OCI-M1 (cell line): ENCODE measurements around the gene TMPRSS6.

Source experiments
- DNase-seq: peaks from one replicate; lab custom pipeline; 2025; lab: John Stamatoyannopoulos, UW

The TMPRSS6 gene

GRCh38 chr22:37140686-37141323 is 31.3 kb upstream of the TMPRSS6 start:
- no peak for DNase-seq

DNA sequence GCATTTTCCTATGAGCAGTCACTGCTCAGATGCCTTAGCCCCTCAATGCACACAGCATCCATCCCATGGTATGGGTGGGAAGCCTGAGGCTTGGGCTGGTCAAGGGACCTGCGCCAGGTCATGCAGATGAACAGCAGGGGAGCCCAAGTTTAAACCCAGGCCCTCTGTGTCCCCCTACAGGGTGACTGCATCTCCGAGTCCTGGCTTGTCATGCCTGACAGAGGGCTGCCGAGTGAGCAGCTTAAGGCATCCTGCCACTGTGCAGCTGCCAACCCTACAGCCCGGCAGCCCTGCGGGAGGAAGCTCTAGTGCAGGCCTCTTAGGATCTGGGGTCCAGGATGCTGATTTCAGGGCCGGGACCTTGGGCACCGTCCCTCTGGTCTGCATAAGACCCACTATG is 30.2 kb upstream of the TMPRSS6 start:
- DNase-seq, result no peak

- no peak for DNase-seq
Measured at GRCh38 chr22:37138849-37139561, 29.5 kb upstream of the TMPRSS6 start.

DNA sequence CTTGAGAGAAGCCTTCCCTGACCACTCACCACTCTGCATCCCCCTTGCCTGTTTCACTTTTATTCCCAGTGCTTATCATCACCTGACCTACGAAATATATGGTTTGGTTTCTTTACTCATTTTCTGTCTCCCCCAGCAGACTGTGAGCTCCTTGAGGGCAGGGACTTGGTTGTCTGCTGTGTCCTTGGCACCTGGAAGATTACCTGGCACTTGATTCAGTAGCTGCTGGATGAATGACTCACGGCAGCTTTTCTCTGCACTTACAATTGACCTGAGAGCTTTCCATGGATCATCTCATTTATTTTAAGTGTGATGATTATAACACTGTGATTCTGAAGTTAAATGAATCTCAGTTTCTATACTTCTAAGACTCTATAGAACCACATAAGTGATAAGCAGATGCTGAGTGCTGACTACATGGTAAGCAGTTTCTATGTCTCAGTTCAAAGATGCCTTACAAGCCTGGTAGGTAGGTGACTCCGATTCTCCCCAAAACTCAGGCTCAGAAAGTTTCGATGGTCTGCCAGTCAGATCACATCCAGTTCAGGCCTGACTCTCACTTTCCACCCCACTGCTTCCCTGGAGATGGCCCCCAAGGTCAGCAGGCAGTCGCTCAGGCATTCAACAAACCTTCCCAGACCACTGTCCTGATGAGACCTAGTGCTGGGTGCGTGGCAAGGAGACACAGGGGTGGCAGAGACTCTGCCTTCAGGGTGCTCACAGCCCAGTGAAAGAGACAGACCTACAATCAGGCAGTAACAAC is 28.6 kb upstream of the TMPRSS6 start:
- no peak for DNase-seq

GRCh38 chr22:37137131-37137530 is 27.6 kb upstream of the TMPRSS6 start:
- DNase-seq, result no peak

DNA sequence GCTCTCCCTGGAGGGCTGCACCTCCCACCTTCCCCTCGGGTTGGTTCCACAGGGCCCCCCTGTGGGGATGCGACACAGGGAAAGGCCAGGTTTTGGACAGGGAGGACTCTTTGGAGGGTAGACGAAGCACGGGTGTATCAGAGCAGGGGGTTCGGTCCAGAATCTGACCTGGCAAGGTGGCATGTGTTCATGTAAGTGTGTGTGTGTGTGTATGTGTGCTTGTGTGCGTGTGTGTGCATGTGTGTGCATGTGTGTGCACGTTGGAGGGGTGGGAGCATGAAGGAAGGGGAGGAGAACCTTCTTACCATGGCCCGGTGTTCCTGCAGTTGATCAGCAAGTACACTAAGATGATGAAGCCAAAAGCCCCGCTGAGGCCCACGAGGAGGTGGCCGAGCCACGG is 25.5 kb upstream of the TMPRSS6 start:
- DNase-seq, result no peak

- DNase-seq, result no peak
Measured at GRCh38 chr22:37133304-37134018, 23.9 kb upstream of the TMPRSS6 start.

DNA sequence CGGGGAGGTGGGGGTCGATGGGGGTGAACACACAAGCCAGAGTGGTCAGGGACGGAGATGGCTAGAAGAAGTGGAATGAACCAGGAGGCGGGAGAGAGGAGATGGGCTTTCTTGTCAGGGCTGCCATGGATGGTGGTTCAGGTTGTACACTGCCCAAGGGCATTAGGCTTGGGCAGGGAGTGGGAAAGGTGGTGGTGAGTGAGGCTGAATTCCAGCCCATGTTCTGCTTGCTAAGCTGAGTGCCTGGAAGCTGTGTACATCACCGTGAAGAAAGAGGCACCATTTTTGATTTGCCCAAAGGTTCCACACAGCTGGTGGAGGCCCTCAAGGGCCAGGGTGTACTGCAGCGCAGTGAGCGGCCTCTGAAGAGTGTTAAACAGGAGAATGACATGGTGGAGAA is 23.3 kb upstream of the TMPRSS6 start:
- DNase-seq, result no peak

- DNase-seq, result no peak
Measured at GRCh38 chr22:37129866-37130441, 20.4 kb upstream of the TMPRSS6 start.

- no peak for DNase-seq
Measured at GRCh38 chr22:37128555-37129281, 19.2 kb upstream of the TMPRSS6 start.

DNA sequence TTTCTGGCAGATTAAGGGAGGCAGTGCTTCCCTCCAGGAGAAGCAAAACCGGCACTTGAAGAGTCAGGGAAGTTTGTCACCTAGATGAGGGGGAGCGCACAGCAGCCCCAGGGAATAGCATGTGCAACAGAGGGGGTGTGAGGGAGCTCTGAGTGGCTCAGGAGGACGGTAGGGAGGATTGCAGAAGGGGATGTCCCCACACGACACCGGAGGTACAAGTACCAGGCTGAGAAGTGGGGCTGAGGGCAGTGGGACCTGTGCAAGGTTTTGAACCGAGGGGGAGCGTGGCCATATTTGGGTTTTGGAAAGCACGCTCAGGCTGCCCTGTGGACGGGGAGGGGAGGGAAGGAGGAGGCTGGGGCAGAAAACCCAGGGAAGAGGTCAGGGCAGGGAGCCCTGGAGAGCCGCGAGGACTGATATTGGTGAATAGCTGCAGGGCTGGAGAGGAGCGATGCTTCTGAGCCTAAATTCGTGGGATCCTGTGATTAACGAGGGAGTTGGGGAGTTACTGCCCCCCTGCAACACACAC is 17.9 kb upstream of the TMPRSS6 start:
- DNase-seq, result no peak

DNA sequence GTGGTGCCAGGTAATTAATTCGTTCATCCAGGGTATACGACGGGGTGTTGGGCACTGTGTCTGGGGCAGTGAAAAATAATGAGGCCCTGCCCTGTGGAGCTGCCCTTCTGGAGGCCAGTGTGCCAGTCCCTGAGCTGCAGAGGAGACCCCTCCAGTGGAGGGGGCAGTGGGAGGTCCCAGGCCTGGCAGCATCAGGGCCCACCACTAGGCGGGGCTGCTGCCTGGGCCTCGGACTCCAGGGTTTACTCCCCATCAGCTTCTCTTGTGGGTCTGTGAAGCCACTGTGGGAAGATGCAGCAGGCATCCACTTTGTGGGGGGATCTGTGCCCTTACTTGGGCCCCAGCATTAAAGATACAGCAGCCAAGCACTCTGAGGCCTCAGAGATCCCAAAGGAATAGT is 17.4 kb upstream of the TMPRSS6 start:
- DNase-seq, result peak; percentile 4

DNA sequence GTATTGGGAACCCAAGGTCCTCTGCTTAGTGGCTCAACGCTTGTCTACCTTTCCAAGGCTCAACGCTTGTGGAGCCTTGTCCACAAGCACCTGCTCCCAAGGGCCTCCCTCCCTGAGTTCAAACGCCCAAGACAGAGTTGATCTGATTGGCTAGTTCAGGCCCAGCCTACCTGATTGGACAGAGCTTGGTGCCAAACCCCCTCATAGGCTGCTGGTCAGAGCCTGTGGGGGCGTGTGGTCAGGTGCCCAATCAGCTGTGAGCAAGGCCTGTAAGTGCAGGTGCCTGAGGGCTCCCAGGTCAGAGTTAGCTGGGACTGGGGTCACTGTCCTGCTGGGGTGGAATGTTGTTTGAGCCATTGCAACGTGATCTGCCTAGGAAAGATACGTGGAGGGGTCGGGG is 16.9 kb upstream of the TMPRSS6 start:
- DNase-seq, result no peak

DNA sequence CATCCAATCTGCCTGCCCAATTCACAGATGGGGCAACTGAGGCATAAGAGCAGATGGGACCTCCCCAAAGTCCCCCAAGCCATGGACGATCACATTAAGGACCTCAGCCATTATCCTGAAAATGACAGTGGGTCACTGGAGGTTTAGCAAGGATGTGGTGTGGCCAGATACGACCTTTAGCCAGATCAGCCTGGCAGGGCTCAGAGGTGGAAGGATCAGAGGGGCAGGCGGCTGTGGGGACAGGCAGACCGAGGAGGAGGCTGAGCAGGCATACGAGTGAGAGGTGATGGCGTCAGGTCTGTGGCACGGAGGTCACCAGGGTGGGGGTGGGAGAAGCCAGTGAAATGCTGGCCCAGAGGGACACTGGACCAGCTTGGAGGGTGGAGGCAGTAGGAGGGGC is 14.1 kb upstream of the TMPRSS6 start:
- no peak for DNase-seq

- DNase-seq, result no peak
Measured at GRCh38 chr22:37122598-37123180, 13.2 kb upstream of the TMPRSS6 start.

DNA sequence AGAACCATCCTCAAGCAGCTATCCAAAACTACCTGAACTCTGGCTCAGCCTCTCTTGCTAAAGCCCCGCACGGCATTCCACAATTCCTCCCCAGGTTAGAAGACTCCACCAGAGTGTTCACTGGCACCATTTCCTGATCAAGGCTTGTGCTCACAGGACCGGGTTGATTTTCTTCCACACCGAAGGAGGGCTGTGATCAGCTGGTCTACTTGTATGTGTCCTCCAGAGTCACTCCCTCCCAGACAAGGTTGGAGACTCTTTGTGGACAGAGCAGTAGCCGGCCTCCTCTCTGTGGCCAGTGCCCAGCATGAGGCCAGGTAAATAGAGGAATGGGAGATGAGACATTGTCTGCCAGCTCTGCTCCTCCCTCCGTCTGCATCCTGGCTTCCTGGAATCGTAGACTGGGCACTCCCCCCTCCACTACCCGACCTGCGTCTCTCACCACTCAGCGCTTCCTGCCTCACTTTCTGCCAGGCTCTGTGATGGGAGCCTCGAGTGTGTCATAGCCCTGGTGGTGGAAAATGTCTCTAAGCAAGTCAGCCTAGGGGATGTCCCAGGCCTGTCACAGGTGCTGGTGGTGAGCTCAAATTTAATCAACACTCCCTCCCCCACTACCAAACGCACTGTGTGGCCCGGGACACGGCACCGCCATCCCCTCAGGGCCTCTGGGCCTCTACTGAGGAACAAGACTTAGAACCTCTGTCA is 12.5 kb upstream of the TMPRSS6 start:
- DNase-seq, result no peak

- no peak for DNase-seq
Measured at GRCh38 chr22:37120569-37121340, 11.2 kb upstream of the TMPRSS6 start.

DNA sequence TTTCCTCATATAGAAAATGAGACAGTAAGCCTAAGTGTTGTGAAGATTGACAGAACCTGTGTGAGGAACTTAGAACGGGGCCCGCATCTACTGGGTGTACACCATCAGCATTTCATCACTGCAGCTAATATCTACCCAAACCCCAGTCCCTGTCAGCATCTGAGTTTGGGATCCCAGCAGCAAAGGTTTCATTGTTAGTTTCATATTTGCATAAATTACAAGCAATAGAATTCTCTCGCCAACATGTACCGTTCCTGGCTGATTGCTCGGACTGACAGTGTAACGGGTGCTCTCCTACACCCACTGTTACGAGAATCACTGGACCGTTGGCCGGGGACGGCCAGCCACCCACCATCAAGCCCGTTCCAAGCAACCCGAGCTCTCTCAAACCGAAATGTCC is 10.4 kb upstream of the TMPRSS6 start:
- no peak for DNase-seq

GRCh38 chr22:37118083-37118482 is 8.6 kb upstream of the TMPRSS6 start:
- DNase-seq, result no peak
